SK-N-SH treated with all-trans-retinoic acid at 6 μM for 48 hours (cell line): ENCODE measurements around the gene FOXF2.

Experiments used
- ARNTL ChIP-seq: fragments of 450-650 bp; formaldehyde crosslinking; IDR thresholded peaks from 2 replicates; pipeline ENCODE4 v1.5.0; 2020; ENCODE audit warnings: low read depth, mild to moderate bottlenecking, moderate library complexity, borderline replicate concordance
- CSDC2 ChIP-seq: fragments of 250-450 bp; sonication (Bioruptor Pico); IDR thresholded peaks from 2 replicates; pipeline ENCODE4 v1.5.0; 2020; ENCODE audit warnings: mild to moderate bottlenecking, moderate library complexity
- CSRNP3 ChIP-seq: fragments of 250-450 bp; sonication (Bioruptor Pico); IDR thresholded peaks from 2 replicates; pipeline ENCODE4 v1.5.1; 2021; ENCODE audit warnings: mild to moderate bottlenecking, moderate library complexity
- ESRRG ChIP-seq: fragments of 250-450 bp; sonication (Bioruptor Pico); IDR thresholded peaks from 2 replicates; pipeline ENCODE4 v1.6.1; 2021; ENCODE audit warnings: mild to moderate bottlenecking
- PATZ1 ChIP-seq: fragments of 250-450 bp; sonication (Bioruptor Pico); IDR thresholded peaks from 2 replicates; pipeline ENCODE4 v1.8.0; 2020; ENCODE audit warnings: mild to moderate bottlenecking, moderate library complexity, borderline replicate concordance
- POU6F1 ChIP-seq: fragments of 250-450 bp; sonication (Bioruptor Pico); IDR thresholded peaks from 2 replicates; pipeline ENCODE4 v1.8.0; 2021; ENCODE audit warnings: low read depth, mild to moderate bottlenecking, moderate library complexity, borderline replicate concordance
- PPARA ChIP-seq: fragments of 250-450 bp; sonication (Bioruptor Pico); IDR thresholded peaks from 2 replicates; pipeline ENCODE4 v1.5.0; 2020; ENCODE audit warnings: mild to moderate bottlenecking, borderline replicate concordance
- RARB ChIP-seq: fragments of 250-450 bp; sonication (Bioruptor Pico); IDR thresholded peaks from 2 replicates; pipeline ENCODE4 v1.8.0; 2021; ENCODE audit warnings: mild to moderate bottlenecking, moderate library complexity
- TCF4 ChIP-seq: fragments of 250-450 bp; sonication (Bioruptor Pico); IDR thresholded peaks from 2 replicates; pipeline ENCODE4 v1.8.0; 2021; ENCODE audit warnings: mild to moderate bottlenecking, moderate library complexity, borderline replicate concordance
- ZC3H10 ChIP-seq: fragments of 250-450 bp; sonication (Bioruptor Pico); IDR thresholded peaks from 2 replicates; pipeline ENCODE4 v1.5.1; 2021; ENCODE audit warnings: mild to moderate bottlenecking, moderate library complexity
- ZFP3 ChIP-seq: fragments of 250-450 bp; sonication (Bioruptor Pico); IDR thresholded peaks from 2 replicates; pipeline ENCODE4 v1.5.0; 2020; ENCODE audit warnings: mild to moderate bottlenecking, moderate library complexity
- ZNF8 ChIP-seq: fragments of 450-650 bp; formaldehyde crosslinking; IDR thresholded peaks from 2 replicates; pipeline ENCODE4 v1.5.0; 2020; ENCODE audit warnings: mild to moderate bottlenecking, moderate library complexity

DNA sequence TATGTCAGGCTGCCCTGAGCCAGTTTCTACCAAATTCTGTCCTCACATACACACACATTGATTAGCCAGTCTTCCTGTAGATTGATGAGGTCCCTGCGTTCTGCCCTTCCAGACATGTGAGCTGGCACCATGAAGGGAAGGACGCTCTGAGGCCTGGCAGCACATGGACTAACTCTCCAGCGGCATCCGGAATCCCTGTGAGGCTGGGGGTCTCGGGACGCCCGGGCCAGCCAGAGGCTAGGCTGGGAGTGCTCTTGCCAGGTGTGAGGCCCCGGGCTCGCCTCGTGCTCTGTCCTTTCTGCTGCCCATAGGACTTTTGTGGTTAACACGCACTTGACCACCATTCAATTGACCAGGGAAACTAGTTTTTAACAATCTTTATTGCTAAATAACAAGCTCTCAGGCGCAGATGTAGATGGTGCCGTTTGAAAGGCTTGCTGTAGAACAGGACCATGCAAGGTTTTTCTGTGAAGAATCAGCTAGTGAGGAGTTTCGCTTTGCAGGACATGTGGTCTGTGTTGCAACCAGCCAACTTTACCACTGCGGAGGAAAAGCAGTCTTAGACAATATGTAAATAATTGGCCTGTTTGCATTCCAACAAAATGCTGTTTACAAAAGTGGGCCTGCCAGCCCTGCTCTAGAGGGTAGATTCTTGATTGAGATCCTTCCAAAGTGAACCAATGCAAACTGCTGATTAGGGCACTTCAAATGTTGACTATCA, 29.3 kb downstream of the FOXF2 start:
- TF ChIP-seq ZC3H10 (CRISPR knock-in tag) (no peak), ARNTL (CRISPR knock-in tag) (no peak), ESRRG (CRISPR knock-in tag) (no peak), TCF4 (no peak), PATZ1 (CRISPR knock-in tag) (no peak), POU6F1 (CRISPR knock-in tag) (no peak), ZFP3 (no peak), ZNF8 (CRISPR knock-in tag) (no peak), CSRNP3 (CRISPR knock-in tag) (no peak), PPARA (CRISPR knock-in tag) (no peak), CSDC2 (CRISPR knock-in tag) (no peak), RARB (CRISPR knock-in tag) (no peak)
